BLaER1 treated with 17β-estradiol and CSF1 and Interleukin-3, amounts not matched to agents 10 nM and 100 nM (cell line): ENCODE measurements around the gene DDX55.
A peak's percentile ranks its signal among the peaks of the same experiment; 100 is the strongest.

Experiments
- H3K27ac ChIP-seq, 11 experiments: shearing (Covaris generic); formaldehyde crosslinking; 2 replicates each; pipeline ENCODE4 v1.8.1; 2022
- H3K27me3 ChIP-seq, 11 experiments: shearing (Covaris generic); formaldehyde crosslinking; 2 replicates each; pipeline ENCODE4 v1.8.1; 2022
- H3K36me3 ChIP-seq, 11 experiments: shearing (Covaris generic); formaldehyde crosslinking; 2 replicates each; pipeline ENCODE4 v1.8.1; 2022
- H3K4me1 ChIP-seq, 10 experiments: shearing (Covaris generic); formaldehyde crosslinking; 2 replicates each; pipeline ENCODE4 v1.8.1; 2022
- H3K4me2 ChIP-seq, 11 experiments: shearing (Covaris generic); formaldehyde crosslinking; 2 replicates each; pipeline ENCODE4 v1.8.1; 2022
- H3K4me3 ChIP-seq, 10 experiments: shearing (Covaris generic); formaldehyde crosslinking; 2 replicates each; pipeline ENCODE4 v1.8.1; 2022
- H3K9ac ChIP-seq, 11 experiments: shearing (Covaris generic); formaldehyde crosslinking; 2 replicates each; pipeline ENCODE4 v1.8.1; 2022
- H3K9me3 ChIP-seq, 11 experiments: shearing (Covaris generic); formaldehyde crosslinking; replicated peaks in 1 of 11; 2 replicates each; pipeline ENCODE4 v1.8.1; 2022
- H4K20me1 ChIP-seq, 11 experiments: shearing (Covaris generic); formaldehyde crosslinking; 2 replicates each; pipeline ENCODE4 v1.8.1; 2022
- Cebpa-rat ChIP-seq, 11 experiments: shearing (Covaris generic); IDR thresholded peaks; 2 replicates each; pipeline ENCODE4 v1.8.1; 2022

DDX55 gene

DNA sequence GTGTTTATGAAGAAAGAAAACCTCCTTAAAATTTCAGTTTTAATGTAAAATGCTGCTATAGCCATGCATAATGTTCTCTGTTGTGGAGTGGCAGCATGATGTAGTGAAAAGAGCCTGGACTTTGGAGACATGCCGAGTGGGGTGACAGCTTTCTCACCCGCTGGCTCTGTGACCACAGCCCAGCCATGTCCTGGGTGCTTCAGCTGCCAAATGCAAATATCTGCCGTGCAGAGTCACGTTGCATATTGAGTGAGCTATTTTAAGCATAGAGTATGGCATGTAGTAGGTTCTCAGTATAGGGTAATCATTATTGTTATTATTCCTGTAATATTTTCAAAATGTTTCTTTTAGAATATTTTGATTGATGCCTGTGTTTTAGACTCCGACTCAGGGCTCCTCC, 53.5 kb downstream of the DDX55 start:
- Histone ChIP-seq H3K9me3 (no peaks in the 10 kb centered on the region), H3K27me3 (no peaks in the 10 kb centered on the region), H3K4me3 (no peak overlapping the region), H3K9ac (0 out of 22 replicates have a peak overlapping the region, but pooled peaks of 1 of the 11 experiments have one; percentile 25), H3K27ac (no peak overlapping the region), H3K4me1 (peaks cover 0 to 27% (median 0%) of the 10 kb centered on the region in 10 experiments; a peak in 6 of 20 replicates), H3K36me3 (peaks cover 59 to 99% (median 93%) of the 10 kb centered on the region in 11 experiments), H4K20me1 (no peaks in the 10 kb centered on the region; a peak in 2 of 22 replicates), H3K4me2 (no peak overlapping the region)
- TF ChIP-seq Cebpa-rat (IDR thresholded peaks at IDR 0.05) = no peak

GRCh38 chr12:123656392-123656791, 54.5 kb downstream of the DDX55 start:
- peaks cover 0 to 36% (median 0%) of the 10 kb centered on the region in 10 experiments; a peak in 7 of 20 replicates for H3K4me1 ChIP-seq
- H3K27me3 ChIP-seq = no peaks in the 10 kb centered on the region
- H4K20me1 ChIP-seq = no peaks in the 10 kb centered on the region; a peak in 2 of 22 replicates
- H3K4me2 ChIP-seq = no peak overlapping the region
- H3K27ac ChIP-seq = no peak overlapping the region
- no peak overlapping the region for H3K4me3 ChIP-seq
- H3K9ac ChIP-seq = no peak overlapping the region
- peaks cover 49 to 99% (median 93%) of the 10 kb centered on the region in 11 experiments for H3K36me3 ChIP-seq
- no peak for TF ChIP-seq Cebpa-rat (IDR thresholded peaks at IDR 0.05)
- no peaks in the 10 kb centered on the region for H3K9me3 ChIP-seq

GRCh38 chr12:123657211-123657610, 55.3 kb downstream of the DDX55 start:
- Histone ChIP-seq H3K9me3 (no peaks in the 10 kb centered on the region), H3K4me3 (no peak overlapping the region), H4K20me1 (no peaks in the 10 kb centered on the region; a peak in 2 of 22 replicates), H3K27ac (no peak overlapping the region), H3K36me3 (peaks cover 45 to 96% (median 85%) of the 10 kb centered on the region in 11 experiments), H3K4me1 (peaks cover 0 to 42% (median 0%) of the 10 kb centered on the region in 10 experiments; a peak in 7 of 20 replicates), H3K27me3 (no peaks in the 10 kb centered on the region), H3K4me2 (no peak overlapping the region), H3K9ac (no peak overlapping the region)
- TF ChIP-seq Cebpa-rat (IDR thresholded peaks at IDR 0.05) = no peak

DNA sequence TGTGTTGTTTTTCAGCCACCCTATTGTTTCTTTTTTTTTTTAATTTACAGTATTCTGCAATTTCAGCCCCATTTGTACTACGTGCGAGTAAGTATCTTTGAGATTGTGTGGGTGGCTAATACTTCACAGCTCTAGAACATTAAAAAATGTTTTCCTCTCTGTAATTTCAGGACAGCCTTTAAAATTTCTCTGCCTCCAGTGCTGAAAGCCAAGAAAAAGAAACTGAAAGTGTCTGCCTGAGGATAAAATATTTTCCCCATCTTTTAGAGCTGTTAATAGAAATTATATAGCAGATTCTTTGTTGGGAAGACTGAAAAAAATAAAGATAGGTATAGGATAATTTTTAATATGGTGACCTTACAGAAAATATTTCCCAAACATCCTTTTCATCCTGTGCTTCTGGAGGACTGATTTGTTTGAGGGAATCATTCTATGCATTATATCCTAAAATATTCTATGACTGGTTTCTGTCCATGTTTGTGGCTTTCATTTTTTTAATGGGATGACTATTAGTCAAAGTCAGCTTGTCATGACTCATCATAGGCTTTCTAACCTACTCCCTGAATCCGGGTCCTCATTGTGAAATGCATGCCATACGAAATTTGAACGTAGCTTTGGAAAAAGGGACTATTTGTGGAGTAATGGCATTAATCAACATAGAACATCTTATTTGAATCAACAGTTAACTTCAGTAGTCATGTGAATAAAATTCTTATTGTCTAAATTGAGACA, 58.3 kb downstream of the DDX55 start:
- Histone ChIP-seq H3K9me3 (no peaks in the 10 kb centered on the region), H3K27ac (peak overlapping the region in 3 of 11 experiments; percentile 16 to 58 (median 50); a peak in 5 of 22 replicates), H3K4me2 (peak overlapping the region in 3 of 11 experiments; percentile 7 to 79 (median 66); a peak in 5 of 22 replicates), H3K4me1 (peaks cover 0 to 42% (median 0%) of the 10 kb centered on the region in 10 experiments; a peak in 7 of 20 replicates), H3K36me3 (peaks cover 33 to 88% (median 74%) of the 10 kb centered on the region in 11 experiments), H3K9ac (no peak overlapping the region; a peak in 1 of 22 replicates), H3K27me3 (no peaks in the 10 kb centered on the region), H3K4me3 (no peak overlapping the region), H4K20me1 (no peaks in the 10 kb centered on the region; a peak in 2 of 22 replicates)
- no peak for TF ChIP-seq Cebpa-rat (IDR thresholded peaks at IDR 0.05)

DNA sequence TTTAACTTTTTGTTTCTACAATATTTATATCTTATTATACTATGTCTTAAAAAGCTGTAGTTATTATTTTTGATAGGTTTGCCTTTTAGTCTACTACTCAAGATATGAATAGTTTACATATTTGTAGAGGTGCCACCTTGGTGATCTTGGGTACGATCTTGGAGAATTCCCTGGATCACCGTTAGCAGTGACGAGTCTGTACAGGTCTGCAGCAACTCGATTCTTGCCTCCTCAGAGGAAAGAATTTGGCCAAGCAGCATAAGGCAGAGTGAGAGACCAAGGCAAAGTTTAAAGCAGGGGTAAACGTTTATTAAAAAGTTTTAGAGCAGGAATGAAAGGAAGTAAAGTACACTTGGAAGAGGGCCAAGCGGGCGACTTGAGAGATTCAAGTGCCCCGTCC, 65.9 kb downstream of the DDX55 start:
- no peak overlapping the region for H3K27ac ChIP-seq

More for the DNA sequence above, 65.9 kb downstream of the DDX55 start:
- H3K9me3 ChIP-seq = no peaks in the 10 kb centered on the region
- no peak overlapping the region for H3K4me2 ChIP-seq
- no peak overlapping the region for H3K4me3 ChIP-seq
- peaks cover 7 to 15% (median 9%) of the 10 kb centered on the region in 10 experiments; a peak in 18 of 20 replicates for H3K4me1 ChIP-seq
- H3K9ac ChIP-seq = no peak overlapping the region
- no peaks in the 10 kb centered on the region for H3K27me3 ChIP-seq
- H4K20me1 ChIP-seq = no peaks in the 10 kb centered on the region
- peaks cover 4 to 17% (median 12%) of the 10 kb centered on the region in 11 experiments; a peak in 17 of 22 replicates for H3K36me3 ChIP-seq
- TF ChIP-seq Cebpa-rat (IDR thresholded peaks at IDR 0.05) = no peak
